HCT116 (cell line): ENCODE data around the gene EZH1. TPM values are rescaled to one million over a fixed set of nuclear protein-coding genes. Genes with fewer than 3 reads are reported as not detected.

ENCODE experiments used
- ATAC-seq: fragments of 200-7000 bp; cut with Tn5 transposase; 2 replicates; pipeline ENCODE4 v1.9.1; 2020; ENCODE audit warnings: mild to moderate bottlenecking, moderate library complexity
- BruUV-seq: library from RNA; stranded (reverse); fragments of 400-500 nt; replicated peaks from 2 replicates; lab custom pipeline; 2021; lab: Mats Ljungman, UMichigan
- CTCF ChIA-PET: fragments of 300-600 bp; sonication (Branson Sonifier 250); formaldehyde crosslinking; loops from one replicate; lab custom pipeline; 2021; ENCODE audit warnings: antibody characterized with exemption; lab: Charles Lee
- POLR2A ChIA-PET: fragments of 300-600, 350-600 bp; sonication (Branson Sonifier 250); formaldehyde crosslinking; loops from one replicate; lab custom pipeline; 2021; ENCODE audit warnings: antibody characterized with exemption; lab: Charles Lee
- RAD21 ChIA-PET, 2 experiments: fragments of 300-600 bp; sonication (Branson Sonifier 250); formaldehyde crosslinking; loops; one replicate each; lab custom pipeline; 2023; ENCODE audit warnings: low total read pairs in 2 of 2; ENCODE audit not compliant: uncharacterized antibody in 2 of 2, unreplicated experiment in 2 of 2, low non-redundant PET in 1 of 2; lab: Charles Lee
- DNase-seq: peaks from one replicate; pipeline ENCODE4 v3.0.0-alpha.2; 2010; ENCODE audit warnings: low read depth, low spot score
- H2AFZ ChIP-seq: fragments of 200-600 bp; shearing (Covaris generic), sonication (generic); 2 replicates; pipeline ENCODE4 v1.6.1; 2017; ENCODE audit warnings: low read depth, mixed run types, mixed read lengths, antibody characterized with exemption, low read length; ENCODE audit not compliant: poor library complexity, severe bottlenecking
- H3K27ac ChIP-seq: 2 replicates; pipeline ENCODE4 v1.5.1; 2012; ENCODE audit warnings: low read depth, low read length
- H3K27me3 ChIP-seq: fragments of 200-600 bp; sonication (generic); 2 replicates; pipeline ENCODE4 v1.6.1; 2016; ENCODE audit warnings: mixed run types, low read length, mixed read lengths; ENCODE audit not compliant: insufficient read depth
- H3K36me3 ChIP-seq, 2 experiments: fragments of 200-500 bp in 1 of 2; fragments of 200-600 bp in 1 of 2; sonication (Bioruptor generic) in 1 of 2; sonication (generic) in 1 of 2; 2 replicates each; pipeline versions ENCODE4 v1.5.1 to v1.6.1; 2014 to 2016; ENCODE audit warnings: low read length in 2 of 2, inconsistent platforms in 1 of 2, mixed read lengths in 1 of 2, mixed run types in 1 of 2; ENCODE audit not compliant: insufficient read depth in 2 of 2, control insufficient read depth in 1 of 2
- H3K4me1 ChIP-seq, 2 experiments: fragments of 200-600 bp in 1 of 2; sonication (generic) in 1 of 2; 2 replicates each; pipeline versions ENCODE4 v1.5.1 to v1.6.1; 2012 to 2017; ENCODE audit warnings: low read length in 2 of 2, inconsistent platforms in 1 of 2, mild to moderate bottlenecking in 1 of 2, mixed read lengths in 1 of 2, mixed run types in 1 of 2, moderate library complexity in 1 of 2; ENCODE audit not compliant: insufficient read depth in 2 of 2, control insufficient read depth in 1 of 2
- H3K4me2 ChIP-seq: fragments of 200-600 bp; sonication (generic); 2 replicates; pipeline ENCODE4 v1.6.1; 2017; ENCODE audit warnings: mixed run types, low read length, mixed read lengths
- H3K4me3 ChIP-seq, 2 experiments: fragments of 200-600 bp in 1 of 2; sonication (generic) in 1 of 2; replicated peaks in 1 of 2; 2 replicates each; pipeline ENCODE4 v1.5.1; 2011 to 2016; ENCODE audit warnings: low read length in 2 of 2, control low read depth in 1 of 2, low read depth in 1 of 2, mild to moderate bottlenecking in 1 of 2, mixed read lengths in 1 of 2, mixed run types in 1 of 2
- H3K79me2 ChIP-seq: fragments of 200-600 bp; sonication (generic); 2 replicates; pipeline ENCODE4 v1.6.1; 2017; ENCODE audit warnings: mild to moderate bottlenecking, mixed run types, low read length, moderate library complexity, mixed read lengths; ENCODE audit not compliant: insufficient read depth
- H3K9ac ChIP-seq: fragments of 200-600 bp; sonication (generic); 2 replicates; pipeline ENCODE4 v1.6.1; 2016; ENCODE audit warnings: low read length, mixed read lengths
- H3K9me2 ChIP-seq: fragments of 200-600 bp; sonication (generic), shearing (Covaris generic); 2 replicates; pipeline ENCODE4 v1.6.1; 2017; ENCODE audit warnings: mixed run types, mild to moderate bottlenecking, moderate library complexity; ENCODE audit not compliant: insufficient read depth
- H3K9me3 ChIP-seq, 2 experiments: fragments of 200-500 bp in 1 of 2; fragments of 200-600 bp in 1 of 2; sonication (Bioruptor generic) in 1 of 2; sonication (generic) in 1 of 2; 2 replicates each; pipeline ENCODE4 v1.6.1; 2014 to 2017; ENCODE audit warnings: low read length in 2 of 2, mixed read lengths in 2 of 2, inconsistent platforms in 1 of 2, low read depth in 1 of 2, mild to moderate bottlenecking in 1 of 2, mixed run types in 1 of 2, moderate library complexity in 1 of 2; ENCODE audit not compliant: control insufficient read depth in 1 of 2, insufficient read depth in 1 of 2
- H4K20me1 ChIP-seq: fragments of 200-600 bp; sonication (generic), shearing (Covaris generic); 2 replicates; pipeline ENCODE4 v1.6.1; 2017; ENCODE audit warnings: mixed run types, mild to moderate bottlenecking, moderate library complexity; ENCODE audit not compliant: insufficient read depth
- ATF3 ChIP-seq: IDR thresholded peaks from 2 replicates; pipeline ENCODE4 v1.6.1; 2012
- CBX3 ChIP-seq: IDR thresholded peaks from 2 replicates; pipeline ENCODE4 v1.6.1; 2012; ENCODE audit warnings: low read depth
- CEBPB ChIP-seq: IDR thresholded peaks from 2 replicates; pipeline ENCODE4 v1.6.1; 2012; ENCODE audit warnings: low read depth
- CTCF ChIP-seq, 3 experiments: fragments of 200-600 bp in 1 of 3; sonication (generic) in 1 of 3; IDR thresholded peaks in 2 of 3; conservative IDR thresholded peaks in 1 of 3; 2 replicates each; pipeline ENCODE4 v1.5.1; 2012 to 2017; ENCODE audit warnings: low read depth in 2 of 3, low read length in 2 of 3, antibody characterized with exemption in 1 of 3, borderline replicate concordance in 1 of 3, control low read depth in 1 of 3, mild to moderate bottlenecking in 1 of 3, mixed read lengths in 1 of 3, mixed run types in 1 of 3, moderate library complexity in 1 of 3; ENCODE audit not compliant: insufficient read depth in 1 of 3
- ELF1 ChIP-seq: IDR thresholded peaks from 2 replicates; pipeline ENCODE4 v1.6.1; 2012; ENCODE audit warnings: low read depth, borderline replicate concordance
- EZH2 ChIP-seq: fragments of 200-600 bp; sonication (generic); IDR thresholded peaks from 2 replicates; pipeline ENCODE4 v1.6.1; 2017; ENCODE audit warnings: antibody characterized with exemption, mixed run types
- EZH2phosphoT487 ChIP-seq: fragments of 200-600 bp; IDR thresholded peaks from 2 replicates; pipeline ENCODE4 v1.6.1; 2018; ENCODE audit warnings: antibody characterized with exemption, borderline replicate concordance
- FOSL1 ChIP-seq: IDR thresholded peaks from 2 replicates; pipeline ENCODE4 v1.6.1; 2012; ENCODE audit warnings: low read depth
- MAX ChIP-seq: IDR thresholded peaks from 2 replicates; pipeline ENCODE4 v1.6.1; 2012
- POLR2A ChIP-seq: IDR thresholded peaks from 2 replicates; pipeline ENCODE4 v1.7.0; 2011; ENCODE audit warnings: borderline replicate concordance; ENCODE audit not compliant: insufficient read depth, insufficient read length; ENCODE audit errors: extremely low read depth
- POLR2AphosphoS5 ChIP-seq: IDR thresholded peaks from 2 replicates; pipeline ENCODE4 v1.6.1; 2011; ENCODE audit warnings: mild to moderate bottlenecking, low read depth, low read length, moderate library complexity
- RAD21 ChIP-seq: IDR thresholded peaks from 2 replicates; pipeline ENCODE4 v1.6.1; 2012; ENCODE audit warnings: low read depth, mild to moderate bottlenecking
- REST ChIP-seq: IDR thresholded peaks from 2 replicates; pipeline ENCODE4 v1.6.1; 2012; ENCODE audit warnings: low read depth
- SIN3A ChIP-seq: IDR thresholded peaks from 2 replicates; pipeline ENCODE4 v1.6.1; 2012; ENCODE audit warnings: low read depth
- SP1 ChIP-seq: IDR thresholded peaks from 2 replicates; pipeline ENCODE4 v1.6.1; 2012; ENCODE audit warnings: low read depth
- SRF ChIP-seq: IDR thresholded peaks from 2 replicates; pipeline ENCODE4 v1.6.1; 2012; ENCODE audit warnings: low read depth
- TCF7L2 ChIP-seq: IDR thresholded peaks from 2 replicates; pipeline ENCODE4 v1.7.0; 2011; ENCODE audit warnings: borderline replicate concordance, inconsistent platforms; ENCODE audit not compliant: insufficient read depth, insufficient read length; ENCODE audit errors: extremely low read depth
- YY1 ChIP-seq: IDR thresholded peaks from 2 replicates; pipeline ENCODE4 v1.6.1; 2011; ENCODE audit warnings: low read length, low read depth, moderate library complexity, mild to moderate bottlenecking; ENCODE audit not compliant: insufficient replicate concordance; ENCODE audit errors: extremely low read depth
- ZBTB33 ChIP-seq: IDR thresholded peaks from 2 replicates; pipeline ENCODE4 v1.6.1; 2011; ENCODE audit warnings: mild to moderate bottlenecking, low read length, moderate library complexity; ENCODE audit not compliant: insufficient replicate concordance; ENCODE audit errors: extremely low read depth
- ZNF274 ChIP-seq: fragments of 200-500 bp; sonication (Bioruptor generic); IDR thresholded peaks from 2 replicates; pipeline ENCODE4 v1.6.1; 2014; ENCODE audit warnings: mild to moderate bottlenecking, low read depth, low read length, inconsistent platforms
- intact Hi-C: fragments of 100-400 bp; cut with micrococcal nuclease; formaldehyde crosslinking; loops from 2 replicates; pipeline ENCODE4 v1.10.0; 2022
- total RNA-seq: library from RNA; stranded (reverse); gene quantifications from one replicate; pipeline ENCODE4 v1.2.1, GENCODE V29; 2021; ENCODE audit not compliant: unreplicated experiment

Gene EZH1
- total RNA-seq, 1 experiment from 2014 or later: 29.3 TPM

GRCh38 chr17:42784409-42784808, 39.6 kb upstream of the EZH1 start:
- ChIA-PET POLR2A (no interaction called here), CTCF (no interaction called here), RAD21 (no interaction called here)
- Histone ChIP-seq H3K27ac (no peak overlapping the region), H3K27me3 (no peaks in the 10 kb centered on the region), H4K20me1 (no peaks in the 10 kb centered on the region), H3K4me3 (no peak overlapping the region), H3K9ac (no peak overlapping the region), H3K36me3 (peaks cover under 1% of the 10 kb centered on the region in 2 experiments; a peak in 1 of 4 replicates), H3K9me2 (no peaks in the 10 kb centered on the region), H3K9me3 (no peaks in the 10 kb centered on the region), H3K4me1 (peaks cover 3 to 20% of the 10 kb centered on the region in 2 experiments; a peak in 3 of 4 replicates), H3K4me2 (no peak overlapping the region), H3K79me2 (no peaks in the 10 kb centered on the region), H2AFZ (no peak overlapping the region)
- TF ChIP-seq CBX3 (no peak), RAD21 (no peak), TCF7L2 (no peak), FOSL1 (no peak), MAX (no peak), SRF (no peak), POLR2A (no peak), ELF1 (no peak), POLR2AphosphoS5 (no peak), CTCF (IDR thresholded peaks at IDR 0.05 in 2 of 3, conservative IDR thresholded peaks at IDR 0.05 in 1 of 3; ENCODE audit: borderline replicate concordance in 1 of 3, insufficient read depth in 1 of 3, low read depth in 2 of 3, low read length in 2 of 3) (no peak), EZH2 (no peak), SIN3A (no peak), ATF3 (no peak), REST (no peak), ZBTB33 (no peak), ZNF274 (no peak), YY1 (no peak), EZH2phosphoT487 (no peak), SP1 (no peak), CEBPB (no peak)
- DNase-seq: no peak
- intact Hi-C loops: no loop called here
- BruUV-seq: no TSS peak
- no peak for ATAC-seq
